Esophagus muscularis mucosa (tissue), 4 donors: Measurements from ENCODE around the gene TPSG1.
"Not testable (repeated sequence)": the region's sequence is repeated elsewhere in the genome, so short reads cannot be mapped to it uniquely, and the experiment has no call there.

Experiments used
- EP300 ChIP-seq: sonication (generic); formaldehyde crosslinking; IDR thresholded peaks from one replicate; pipeline ENCODE4 v1.6.1; 2017; ENCODE audit warnings: antibody characterized with exemption
- POLR2A ChIP-seq: fragments of 450-650 bp; IDR thresholded peaks from one replicate; pipeline ENCODE4 v1.6.1; 2017; ENCODE audit warnings: antibody characterized with exemption, moderate library complexity, mild to moderate bottlenecking, low read depth
- POLR2AphosphoS5 ChIP-seq, 2 donors: sonication (generic); formaldehyde crosslinking; IDR thresholded peaks; one replicate each; pipeline ENCODE4 v1.6.1; 2017; ENCODE audit warnings: antibody characterized with exemption in 2 of 2
- TF ChIP-seq, protein P1 (sequence below), 3 experiments: fragments of 200-600 bp in 2 of 3; fragments of 450-650 bp in 1 of 3; sonication (generic) in 2 of 3; IDR thresholded peaks; one replicate each; pipeline ENCODE4 v1.5.1; 2017 to 2019; ENCODE audit warnings: antibody characterized with exemption in 3 of 3, mild to moderate bottlenecking in 2 of 3, moderate library complexity in 1 of 3

DNA sequence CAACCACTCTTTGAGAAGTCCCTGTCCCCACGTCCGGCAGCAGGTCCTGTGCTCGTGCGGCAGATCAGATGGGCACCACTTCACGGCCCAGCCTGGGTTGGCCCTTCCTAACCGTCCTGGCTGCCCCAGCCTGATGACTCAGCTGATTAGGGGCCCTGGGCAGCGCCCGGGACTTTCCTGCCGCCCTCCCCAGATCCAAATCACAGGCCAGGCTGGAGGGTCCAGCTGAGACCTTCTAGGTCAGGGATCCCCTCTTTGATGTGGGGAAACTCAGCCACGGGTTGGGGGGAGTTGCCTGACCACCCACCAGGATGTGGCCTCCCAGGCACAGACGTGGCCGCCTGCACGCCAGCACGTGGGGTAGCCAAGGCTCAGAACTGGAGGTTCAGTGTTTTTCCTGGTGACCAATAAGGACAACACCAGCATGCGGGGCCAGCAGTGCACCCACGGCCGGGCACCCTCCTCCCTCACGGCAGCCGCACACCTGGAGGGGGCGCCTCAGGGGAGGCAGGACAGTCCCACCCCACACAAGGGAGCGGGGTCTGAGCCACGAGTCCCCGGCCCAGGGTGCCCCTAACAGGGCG, 752 bp upstream of the TPSG1 start:
- TF ChIP-seq, protein P1, sequence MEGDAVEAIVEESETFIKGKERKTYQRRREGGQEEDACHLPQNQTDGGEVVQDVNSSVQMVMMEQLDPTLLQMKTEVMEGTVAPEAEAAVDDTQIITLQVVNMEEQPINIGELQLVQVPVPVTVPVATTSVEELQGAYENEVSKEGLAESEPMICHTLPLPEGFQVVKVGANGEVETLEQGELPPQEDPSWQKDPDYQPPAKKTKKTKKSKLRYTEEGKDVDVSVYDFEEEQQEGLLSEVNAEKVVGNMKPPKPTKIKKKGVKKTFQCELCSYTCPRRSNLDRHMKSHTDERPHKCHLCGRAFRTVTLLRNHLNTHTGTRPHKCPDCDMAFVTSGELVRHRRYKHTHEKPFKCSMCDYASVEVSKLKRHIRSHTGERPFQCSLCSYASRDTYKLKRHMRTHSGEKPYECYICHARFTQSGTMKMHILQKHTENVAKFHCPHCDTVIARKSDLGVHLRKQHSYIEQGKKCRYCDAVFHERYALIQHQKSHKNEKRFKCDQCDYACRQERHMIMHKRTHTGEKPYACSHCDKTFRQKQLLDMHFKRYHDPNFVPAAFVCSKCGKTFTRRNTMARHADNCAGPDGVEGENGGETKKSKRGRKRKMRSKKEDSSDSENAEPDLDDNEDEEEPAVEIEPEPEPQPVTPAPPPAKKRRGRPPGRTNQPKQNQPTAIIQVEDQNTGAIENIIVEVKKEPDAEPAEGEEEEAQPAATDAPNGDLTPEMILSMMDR (IDR thresholded peaks at IDR 0.05) = not testable (repeated sequence)
- TF ChIP-seq POLR2A, EP300: not testable (repeated sequence)
- peak in 1 of 2 donors; percentile 39 for TF ChIP-seq POLR2AphosphoS5 (IDR thresholded peaks at IDR 0.05)
